Liver (tissue), 9 donors: ENCODE results near the gene PEAR1. TPM values are rescaled to one million over a fixed set of nuclear protein-coding genes. Genes with fewer than 3 reads are reported as not detected.

Experiments
- DNase-seq: peaks from one replicate; pipeline ENCODE4 v3.0.0-alpha.2; 2017; ENCODE audit warnings: low spot score
- H3K27ac ChIP-seq, 2 donors: one replicate each; pipeline ENCODE4 v1.7.0; 2013; ENCODE audit warnings: inconsistent platforms in 2 of 2, low read length in 2 of 2, control low read depth in 1 of 2, low read depth in 1 of 2, mild to moderate bottlenecking in 1 of 2
- H3K27me3 ChIP-seq, 4 donors: one replicate each; pipeline versions ENCODE4 v1.6.1 to v1.7.0; 2013; ENCODE audit warnings: low read length in 3 of 4, inconsistent platforms in 1 of 4, mild to moderate bottlenecking in 1 of 4, moderate library complexity in 1 of 4; ENCODE audit not compliant: control insufficient read depth in 4 of 4, insufficient read depth in 4 of 4
- H3K36me3 ChIP-seq, 4 donors: one replicate each; pipeline versions ENCODE4 v1.6.1 to v1.7.0; 2013; ENCODE audit warnings: low read length in 3 of 4, mild to moderate bottlenecking in 3 of 4, low read depth in 1 of 4, moderate library complexity in 1 of 4; ENCODE audit not compliant: control insufficient read depth in 4 of 4, insufficient read depth in 3 of 4
- H3K4me1 ChIP-seq, 4 donors: one replicate each; pipeline versions ENCODE4 v1.6.1 to v1.7.0; 2013; ENCODE audit warnings: low read length in 3 of 4, mild to moderate bottlenecking in 3 of 4, moderate library complexity in 1 of 4; ENCODE audit not compliant: control insufficient read depth in 4 of 4, insufficient read depth in 4 of 4
- H3K4me3 ChIP-seq, 3 donors: one replicate each; pipeline versions ENCODE4 v1.6.1 to v1.7.0; 2013; ENCODE audit warnings: low read length in 3 of 3, control low read depth in 1 of 3, low read depth in 1 of 3, mild to moderate bottlenecking in 1 of 3
- H3K9ac ChIP-seq, 2 donors: one replicate each; pipeline ENCODE4 v1.7.0; 2013; ENCODE audit warnings: low read length in 2 of 2, mild to moderate bottlenecking in 2 of 2, moderate library complexity in 2 of 2, control low read depth in 1 of 2, low read depth in 1 of 2
- H3K9me3 ChIP-seq, 4 donors: one replicate each; pipeline versions ENCODE4 v1.6.1 to v1.7.0; 2013; ENCODE audit warnings: low read length in 3 of 4; ENCODE audit not compliant: control insufficient read depth in 4 of 4
- ATF3 ChIP-seq: IDR thresholded peaks from 2 replicates; pipeline ENCODE4 v1.6.1; 2016; ENCODE audit warnings: antibody characterized with exemption
- CTCF ChIP-seq: fragments of 150-350 bp; IDR thresholded peaks from 2 replicates; pipeline ENCODE4 v1.5.1; 2017; ENCODE audit warnings: improper control_type of control experiment, low read depth, low read length; ENCODE audit not compliant: missing input control
- EGR1 ChIP-seq, 2 donors: IDR thresholded peaks; 2 replicates each; pipeline ENCODE4 v1.6.1; 2016 to 2018; ENCODE audit warnings: antibody characterized with exemption in 2 of 2, low read depth in 2 of 2
- FOXA1 ChIP-seq: IDR thresholded peaks from 2 replicates; pipeline ENCODE4 v1.6.1; 2016; ENCODE audit warnings: antibody characterized with exemption
- GABPA ChIP-seq, 2 donors: IDR thresholded peaks in 1 of 2; conservative IDR thresholded peaks in 1 of 2; 2 replicates each; pipeline ENCODE4 v1.6.1; 2016; ENCODE audit warnings: antibody characterized with exemption in 2 of 2, mild to moderate bottlenecking in 1 of 2, moderate library complexity in 1 of 2
- HNF4A ChIP-seq, 2 donors: conservative IDR thresholded peaks; 2 replicates each; pipeline ENCODE4 v1.6.1; 2016; ENCODE audit warnings: antibody characterized with exemption in 2 of 2, mild to moderate bottlenecking in 2 of 2
- HNF4G ChIP-seq: IDR thresholded peaks from 2 replicates; pipeline ENCODE4 v1.6.1; 2016; ENCODE audit warnings: antibody characterized with exemption
- NR2F2 ChIP-seq: IDR thresholded peaks from 2 replicates; pipeline ENCODE4 v1.6.1; 2016; ENCODE audit warnings: antibody characterized with exemption
- RAD21 ChIP-seq, 2 donors: IDR thresholded peaks; 2 replicates each; pipeline ENCODE4 v1.6.1; 2016; ENCODE audit warnings: antibody characterized with exemption in 2 of 2, mild to moderate bottlenecking in 2 of 2
- REST ChIP-seq: IDR thresholded peaks from 2 replicates; pipeline ENCODE4 v1.6.1; 2016; ENCODE audit warnings: antibody characterized with exemption, mild to moderate bottlenecking
- RXRA ChIP-seq, 2 donors: IDR thresholded peaks; 2 replicates each; pipeline ENCODE4 v1.6.1; 2017 to 2018; ENCODE audit warnings: antibody characterized with exemption in 2 of 2, mild to moderate bottlenecking in 1 of 2
- SP1 ChIP-seq: IDR thresholded peaks from 2 replicates; pipeline ENCODE4 v1.6.1; 2018; ENCODE audit warnings: antibody characterized with exemption, mild to moderate bottlenecking
- TAF1 ChIP-seq: conservative IDR thresholded peaks from 2 replicates; pipeline ENCODE4 v1.6.1; 2016; ENCODE audit warnings: antibody characterized with exemption, mild to moderate bottlenecking
- YY1 ChIP-seq: IDR thresholded peaks from 2 replicates; pipeline ENCODE4 v1.6.1; 2016; ENCODE audit warnings: antibody characterized with exemption, mild to moderate bottlenecking
- ZBTB33 ChIP-seq: IDR thresholded peaks from 2 replicates; pipeline ENCODE4 v1.6.1; 2016; ENCODE audit warnings: antibody characterized with exemption
- WGBS: extraction: QIAGEN DNeasy Blood & Tissue Kit; methylation state at CpG from one replicate; pipeline ENCODE4 v1.1.7; 2013; 5-methylcytosine and 5-hydroxymethylcytosine counted together
- polyA plus RNA-seq, 2 donors: library from polyadenylated mRNA; stranded (reverse) in 1 of 2; unstranded in 1 of 2; fragments of 200-250 nt in 1 of 2; fragments of >200 nt in 1 of 2; fragmentation: Nextera tagmentation in 1 of 2; extraction: Ambion mirVana in 1 of 2; gene quantifications; one replicate each; pipeline versions ENCODE4 v1.2.1 to v1.2.3, GENCODE V29; 2013 to 2015
- total RNA-seq, 2 donors: library from RNA; depleted of rRNA; stranded (reverse); fragments of >200 nt; gene quantifications; one replicate each; pipeline ENCODE4 v1.2.3, GENCODE V29; 2014
- donor health status: healthy.
- donor health status: healthy.
- donor health status: healthy.
- donor health status: healthy.
- donor health status: healthy.

The PEAR1 gene
- total and polyA plus RNA-seq, 4 donors: 2.1 to 4.4 (median 3.1) TPM

GRCh38 chr1:156947818-156948525 lies 54.5 kb downstream of the PEAR1 start:
- H3K4me3 ChIP-seq: no peak overlapping the region

GRCh38 chr1:156948708-156949107 lies 55.2 kb downstream of the PEAR1 start:
- H3K9ac ChIP-seq: no peak overlapping the region
- no peaks in the 10 kb centered on the region for H3K4me1 ChIP-seq
- no peak overlapping the region for H3K27ac ChIP-seq
- DNase-seq: no peak
- no peaks in the 10 kb centered on the region for H3K9me3 ChIP-seq
- no peaks in the 10 kb centered on the region for H3K27me3 ChIP-seq
- no peak overlapping the region for H3K4me3 ChIP-seq
- peaks cover 12 to 86% (median 52%) of the 10 kb centered on the region in 4 donors for H3K36me3 ChIP-seq
- 87% methylated on average over 4 of the region's 4 CpGs for WGBS
- TF ChIP-seq RXRA (IDR thresholded peaks at IDR 0.05) (no peak), EGR1 (IDR thresholded peaks at IDR 0.05; ENCODE audit: low read depth in 2 of 2) (no peak), REST (no peak), HNF4G (no peak), GABPA (IDR thresholded peaks at IDR 0.05 in 1 of 2, conservative IDR thresholded peaks at IDR 0.05 in 1 of 2) (no peak), ATF3 (no peak), NR2F2 (no peak), HNF4A (conservative IDR thresholded peaks at IDR 0.05) (no peak), ZBTB33 (no peak), SP1 (no peak), RAD21 (IDR thresholded peaks at IDR 0.05) (no peak)

More at GRCh38 chr1:156947818-156948525, 54.5 kb downstream of the PEAR1 start:
- Histone ChIP-seq H3K9me3 (no peaks in the 10 kb centered on the region), H3K9ac (no peak overlapping the region), H3K4me1 (no peaks in the 10 kb centered on the region), H3K36me3 (peaks cover 13 to 91% (median 54%) of the 10 kb centered on the region in 4 donors), H3K27me3 (no peaks in the 10 kb centered on the region), H3K27ac (no peak overlapping the region)
- WGBS: 95% methylated on average over 17 of the region's 17 CpGs
- DNase-seq: no peak
- TF ChIP-seq FOXA1: no peak
- no peak for TF ChIP-seq SP1
- no peak for TF ChIP-seq HNF4A (conservative IDR thresholded peaks at IDR 0.05)
- TF ChIP-seq ZBTB33: no peak
- TF ChIP-seq YY1: no peak
- TF ChIP-seq TAF1: no peak
- no peak for TF ChIP-seq CTCF
- no peak for TF ChIP-seq RXRA (IDR thresholded peaks at IDR 0.05)
- no peak for TF ChIP-seq NR2F2
